NCI-H1105 (cell line): ENCODE measurements around the gene ANP32B.
"Not testable (repeated sequence)": the region's sequence is repeated elsewhere in the genome, so short reads cannot be mapped to it uniquely, and the experiment has no call there.

Source experiments
- DNase-seq: peaks from one replicate; lab custom pipeline; 2025; lab: John Stamatoyannopoulos, UW

ANP32B gene

DNA sequence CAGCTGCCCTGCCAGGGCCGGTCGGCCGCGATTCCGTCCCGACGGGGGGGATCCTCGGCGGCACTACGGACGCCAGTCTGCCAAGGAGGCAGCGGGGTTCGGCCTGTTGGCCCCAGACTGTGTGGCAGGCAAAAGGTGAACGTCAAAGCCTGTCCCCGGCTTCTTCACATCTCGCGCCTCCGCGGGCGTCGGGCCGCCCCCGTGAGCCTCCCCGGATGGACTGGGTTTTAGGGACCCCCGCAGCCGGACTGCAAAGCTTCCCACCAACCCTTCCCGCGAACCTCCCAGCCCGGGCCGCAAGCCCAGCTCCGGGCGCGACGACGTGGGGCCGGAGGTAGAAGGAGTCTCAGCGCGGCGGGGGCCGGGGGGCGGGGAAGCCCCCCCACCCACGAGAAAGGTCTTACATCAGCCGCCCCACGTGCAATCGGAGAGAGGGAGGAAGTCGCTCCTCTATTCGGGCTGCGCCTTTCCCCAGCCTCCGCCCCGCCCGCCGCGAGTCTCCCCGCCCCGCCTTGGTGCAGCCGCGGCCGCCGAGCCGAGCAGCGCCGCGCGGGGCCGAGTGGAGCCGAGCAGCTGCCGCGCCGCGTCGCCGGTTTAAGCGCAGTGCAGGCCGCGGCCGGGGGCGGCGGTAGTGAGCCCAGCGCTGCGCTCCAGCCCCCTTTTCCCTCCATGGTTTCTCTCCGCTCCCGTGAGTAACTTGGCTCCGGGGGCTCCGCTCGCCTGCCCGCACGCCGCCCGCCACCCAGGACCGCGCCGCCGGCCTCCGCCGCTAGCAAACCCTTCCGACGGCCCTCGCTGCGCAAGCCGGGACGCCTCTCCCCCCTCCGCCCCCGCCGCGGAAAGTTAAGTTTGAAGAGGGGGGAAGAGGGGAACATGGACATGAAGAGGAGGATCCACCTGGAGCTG is at the start of gene ANP32B:
ANP32B (plus strand) TSS at position 659 of the 906 bp plus-strand sequence; CDS start at position 874, 215 bp downstream.
- DNase-seq = peak; percentile 80

DNA sequence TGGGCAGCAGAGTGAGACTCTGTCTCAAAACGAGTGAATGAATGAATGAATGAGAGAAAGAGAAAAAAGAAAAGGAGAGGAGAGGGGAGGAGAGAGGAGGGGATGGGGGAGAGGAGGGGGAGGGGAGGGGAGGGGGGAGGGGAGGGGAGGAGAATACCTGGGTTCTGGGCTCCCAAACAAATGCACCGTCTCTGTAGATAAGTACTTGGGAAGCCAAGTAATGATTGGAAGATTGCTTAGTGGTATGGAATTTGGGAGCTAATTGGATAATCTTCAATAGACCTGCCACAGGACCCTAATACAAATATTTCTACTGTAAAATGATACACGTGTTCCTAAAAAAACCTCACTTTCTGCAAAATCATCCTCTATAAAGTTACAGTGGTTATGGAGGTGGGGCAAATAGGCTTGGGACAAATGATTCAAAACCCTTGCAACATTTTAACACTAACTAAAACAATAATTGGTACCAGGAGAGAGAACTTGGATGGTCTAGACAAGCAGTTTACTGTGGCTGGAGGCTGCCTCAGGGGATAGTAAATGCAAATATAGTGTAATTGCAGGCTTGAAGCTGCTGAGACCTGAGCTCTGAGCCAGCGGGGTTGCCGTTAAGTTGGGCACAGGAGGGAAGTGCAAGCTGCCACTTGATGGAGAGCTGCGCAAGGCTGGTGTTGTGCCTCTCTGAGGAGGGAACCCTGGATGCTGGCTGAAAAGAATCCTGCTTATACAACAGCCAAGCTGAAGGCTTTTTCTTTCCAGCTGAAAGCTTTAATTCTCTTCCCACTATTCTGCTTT is 48.6 kb upstream of the ANP32B start:
- peak; percentile 25 for DNase-seq

DNA sequence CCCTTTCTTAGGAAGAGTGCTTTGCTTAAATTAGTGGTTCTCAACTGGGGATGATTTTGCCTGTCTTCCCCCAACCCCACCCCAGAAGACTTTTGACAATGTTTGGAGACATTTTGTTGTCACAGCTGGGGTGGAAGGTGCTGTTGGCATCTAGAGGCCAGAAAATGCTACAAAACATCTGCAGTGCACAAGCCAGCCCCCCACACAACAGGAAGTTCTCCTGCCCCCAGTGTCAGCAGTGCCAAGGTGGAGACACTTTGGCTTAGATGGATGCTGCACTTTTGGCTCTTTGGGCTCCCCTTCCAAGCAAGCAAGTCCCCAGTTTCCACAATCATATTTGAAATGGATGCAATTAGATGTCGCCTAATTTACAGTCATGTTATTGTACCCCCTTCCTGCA is 47.9 kb upstream of the ANP32B start:
- DNase-seq = no peak

DNA sequence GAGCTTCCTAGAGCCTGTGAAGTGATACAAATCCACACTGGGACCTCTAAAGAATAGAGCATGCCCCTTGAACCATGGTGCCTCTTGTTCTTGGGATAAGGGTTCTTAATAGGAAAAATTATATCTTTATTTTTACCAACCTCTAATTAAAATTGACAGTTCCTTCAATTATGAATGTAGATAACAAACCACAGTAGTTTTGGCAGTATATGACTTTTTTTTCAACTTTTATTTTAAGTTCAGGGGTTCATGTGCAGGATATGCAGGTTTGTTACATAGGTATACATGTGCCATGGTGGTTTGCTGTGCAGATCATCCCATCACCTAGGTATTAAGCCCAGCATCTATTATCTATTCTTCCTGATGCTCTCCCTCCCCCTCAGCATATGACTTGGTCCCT is 46.1 kb upstream of the ANP32B start:
- no peak for DNase-seq

DNA sequence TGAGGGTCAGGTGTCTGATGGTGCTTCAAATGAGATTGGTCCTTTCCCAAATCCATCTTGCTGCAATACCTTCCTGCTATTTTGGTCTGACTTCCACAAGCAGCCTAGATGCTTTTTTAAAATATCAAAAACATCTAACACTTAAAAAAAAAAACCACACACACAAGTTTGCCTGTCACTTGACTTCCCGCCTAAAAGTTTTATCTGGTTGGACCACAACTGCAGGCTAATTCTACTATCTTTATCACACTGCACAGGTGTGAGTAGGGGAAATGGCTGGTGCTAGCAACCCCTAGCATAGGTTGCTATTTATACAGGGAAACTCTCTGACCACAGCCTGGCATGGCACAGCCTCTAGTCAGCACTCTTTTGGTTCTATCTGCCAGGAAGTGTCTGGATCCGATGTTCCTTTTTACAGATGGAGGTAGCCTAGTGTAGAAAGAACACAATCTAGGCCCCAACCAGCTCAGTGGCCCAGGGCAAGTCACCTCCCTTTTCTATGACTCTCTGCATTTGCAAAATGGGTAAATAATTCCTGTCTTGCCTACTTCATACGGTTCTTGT is 45.0 kb upstream of the ANP32B start, which contains the start of gene HEMGN:
HEMGN (minus strand) TSS at position 92 of the 564 bp plus-strand sequence; CDS start at position 56, 36 bp downstream.
- no peak for DNase-seq

DNA sequence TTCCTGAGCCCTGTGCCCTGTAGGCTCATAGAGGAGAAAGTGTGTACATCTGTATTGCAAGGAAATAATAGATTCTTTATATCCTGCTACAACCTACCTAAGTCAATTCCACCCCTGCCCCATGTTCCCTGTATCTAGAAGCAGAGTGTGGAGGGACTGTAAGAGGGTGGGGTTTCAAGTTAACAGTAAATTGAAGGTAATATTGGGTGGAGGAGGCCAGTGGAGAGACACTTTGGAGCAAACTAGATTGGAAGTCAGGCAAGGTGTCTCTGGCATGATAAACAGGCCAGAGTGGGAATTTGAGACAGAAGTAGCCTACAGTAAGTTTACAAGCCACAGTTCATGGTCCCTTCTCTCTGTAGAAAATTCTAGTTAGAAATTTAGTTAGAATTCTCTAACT is 42.9 kb upstream of the ANP32B start:
- no peak for DNase-seq

DNA sequence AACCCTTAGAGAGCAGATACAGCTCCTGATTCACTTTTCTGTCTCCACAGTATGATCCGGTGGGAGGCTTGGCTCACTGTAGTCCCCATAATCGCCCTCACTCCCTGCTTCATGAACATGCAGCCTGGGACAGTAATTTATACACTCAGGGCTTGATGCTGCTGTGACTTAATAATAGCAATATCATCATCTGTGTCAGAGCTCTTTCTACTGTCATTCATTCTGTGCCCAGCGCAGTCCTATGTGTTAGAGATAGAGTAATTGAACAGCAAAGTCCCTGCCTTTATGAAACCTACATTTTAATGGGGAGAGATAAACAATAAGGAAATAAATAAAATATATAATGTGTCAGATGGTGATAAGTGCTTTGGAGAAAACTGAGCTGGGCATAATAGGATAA is 42.4 kb upstream of the ANP32B start:
- no peak for DNase-seq

DNA sequence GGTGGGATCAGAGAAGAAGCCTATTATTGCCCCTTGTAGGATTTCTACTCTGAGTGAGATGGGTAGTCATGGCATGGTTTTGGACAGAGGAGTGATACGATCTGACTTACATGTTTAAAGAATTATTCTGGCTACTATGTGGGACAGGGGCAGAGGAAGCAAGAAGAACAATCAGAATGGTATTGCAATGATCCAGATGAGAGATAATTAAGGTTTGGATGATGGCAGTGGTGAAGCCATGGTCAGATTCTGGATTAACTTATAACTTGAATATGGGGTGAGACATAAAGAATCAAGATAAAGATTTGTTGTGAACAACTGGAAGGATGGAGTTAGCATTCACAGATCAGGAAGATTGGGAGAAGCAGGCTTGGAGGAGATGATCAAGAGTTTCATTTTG is 41.8 kb upstream of the ANP32B start:
- DNase-seq = no peak

DNA sequence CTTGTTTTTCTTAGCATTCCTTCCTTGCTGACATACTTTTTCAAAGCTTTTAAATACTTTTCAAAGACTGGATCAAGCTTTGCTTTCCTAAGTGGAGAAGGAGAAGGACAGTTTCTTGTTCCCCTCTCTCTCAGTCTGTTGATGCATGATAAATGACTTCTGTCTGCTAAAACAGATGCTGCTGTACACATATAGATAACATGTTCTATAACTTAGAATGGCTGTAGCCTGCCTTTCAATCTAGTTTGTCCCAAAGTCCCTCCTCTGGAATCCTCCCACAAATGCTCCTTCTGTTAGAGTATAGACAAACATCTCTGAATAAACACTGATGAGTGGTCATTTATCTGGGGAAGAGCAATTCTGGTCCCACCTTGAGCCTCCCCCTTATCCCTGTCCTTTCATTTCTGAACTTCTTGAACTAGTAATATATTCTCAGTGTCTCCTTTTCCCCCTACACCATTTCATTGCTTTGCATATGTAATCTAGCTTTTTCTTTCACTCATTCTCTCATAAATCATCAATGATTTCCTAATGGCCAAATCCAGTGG is 39.8 kb upstream of the ANP32B start:
- DNase-seq = no peak

DNA sequence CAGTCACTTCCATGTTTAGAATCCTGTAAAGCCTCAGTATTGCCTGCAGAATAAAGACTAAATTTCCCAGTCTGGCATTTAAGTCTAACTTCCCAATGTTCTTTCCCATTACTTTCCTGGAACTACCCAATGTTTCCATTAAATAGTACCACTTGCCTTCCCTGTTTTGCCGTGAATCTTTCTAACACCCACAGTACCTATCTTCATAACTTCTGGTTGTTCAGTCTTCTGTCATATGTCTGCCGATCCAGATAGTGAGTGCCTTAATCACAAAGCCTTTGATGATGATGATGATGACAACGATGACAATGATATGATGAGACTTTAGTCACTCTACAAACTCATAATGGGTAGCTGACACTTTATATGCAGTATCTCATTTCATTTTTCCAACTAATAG is 38.5 kb upstream of the ANP32B start:
- no peak for DNase-seq

DNA sequence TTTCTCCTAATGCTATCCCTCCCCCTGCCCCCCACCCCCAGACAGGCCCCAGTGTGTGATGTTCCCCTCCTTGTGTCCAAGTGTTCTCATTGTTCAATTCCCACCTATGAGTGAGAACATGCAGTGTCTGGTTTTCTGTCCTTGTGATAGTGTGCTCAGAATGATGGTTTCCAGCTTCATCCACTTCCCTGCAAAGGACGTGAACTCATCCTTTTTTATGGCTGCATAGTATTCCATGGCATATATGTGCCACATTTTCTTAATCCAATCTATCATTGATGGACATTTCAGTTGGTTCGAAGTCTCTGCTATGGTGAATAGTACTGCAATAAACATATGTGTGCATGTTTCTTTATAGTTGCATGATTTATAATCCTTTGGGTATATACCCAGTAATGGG is 37.7 kb upstream of the ANP32B start:
- DNase-seq = not testable (repeated sequence)

DNA sequence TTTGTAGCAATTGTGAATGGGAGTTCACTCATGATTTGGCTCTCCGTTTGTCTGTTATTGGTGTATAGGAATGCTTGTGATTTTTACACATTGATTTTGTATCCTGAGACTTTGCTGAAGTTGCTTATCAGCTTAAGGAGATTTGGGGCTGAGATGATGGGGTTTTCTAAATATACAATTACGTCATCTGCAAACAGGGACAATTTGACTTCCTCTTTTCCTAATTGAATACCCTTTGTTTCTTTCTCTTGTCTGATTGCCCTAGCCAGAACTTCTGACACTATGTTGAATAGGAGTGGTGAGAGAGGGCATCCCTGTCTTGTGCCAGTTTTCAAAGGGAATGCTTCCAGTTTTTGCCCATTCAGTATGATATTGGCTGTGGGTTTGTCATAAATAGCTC is 36.0 kb upstream of the ANP32B start:
- not testable (repeated sequence) for DNase-seq

DNA sequence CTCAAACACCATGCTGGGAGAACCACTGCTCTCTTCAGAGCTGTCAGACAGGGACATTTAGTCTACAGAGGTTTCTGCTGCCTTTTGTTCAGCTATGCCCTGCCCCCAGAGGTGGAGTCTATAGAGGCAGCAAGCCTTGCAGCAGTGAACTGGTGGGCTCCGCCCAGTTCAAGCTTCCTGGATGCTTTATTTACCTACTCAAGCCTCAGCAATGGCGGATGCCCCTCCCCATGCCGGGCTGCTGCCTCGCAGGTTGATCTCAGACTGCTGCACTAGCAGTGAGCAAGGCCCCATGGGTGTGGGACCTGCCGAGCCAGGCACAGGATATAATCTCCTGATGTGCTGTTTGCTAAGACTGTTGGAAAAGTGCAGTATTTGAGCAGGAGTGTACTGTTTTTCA is 32.3 kb upstream of the ANP32B start:
- not testable (repeated sequence) for DNase-seq

DNA sequence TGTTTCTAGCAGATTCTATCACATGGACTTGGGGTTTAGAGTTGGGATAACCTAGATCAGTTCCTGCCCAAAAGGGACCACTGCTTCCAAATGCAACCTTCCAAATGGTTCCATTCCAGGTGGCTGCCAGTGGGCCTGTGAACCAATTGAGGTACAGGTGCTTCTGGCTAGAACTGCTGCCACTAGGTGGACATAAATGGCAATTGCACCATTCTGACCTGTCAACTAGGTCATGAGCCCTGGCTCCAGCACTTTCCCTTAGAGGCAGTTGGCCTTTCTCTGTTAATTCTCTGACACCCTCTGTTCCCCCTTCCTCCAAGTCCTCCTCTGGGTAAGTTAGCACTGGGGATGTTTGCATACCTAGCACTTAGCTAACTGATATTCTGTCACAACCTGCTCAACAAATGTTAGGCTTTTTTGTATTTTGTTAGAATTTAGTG is 28.6 kb upstream of the ANP32B start:
- peak; percentile 53 for DNase-seq

DNA sequence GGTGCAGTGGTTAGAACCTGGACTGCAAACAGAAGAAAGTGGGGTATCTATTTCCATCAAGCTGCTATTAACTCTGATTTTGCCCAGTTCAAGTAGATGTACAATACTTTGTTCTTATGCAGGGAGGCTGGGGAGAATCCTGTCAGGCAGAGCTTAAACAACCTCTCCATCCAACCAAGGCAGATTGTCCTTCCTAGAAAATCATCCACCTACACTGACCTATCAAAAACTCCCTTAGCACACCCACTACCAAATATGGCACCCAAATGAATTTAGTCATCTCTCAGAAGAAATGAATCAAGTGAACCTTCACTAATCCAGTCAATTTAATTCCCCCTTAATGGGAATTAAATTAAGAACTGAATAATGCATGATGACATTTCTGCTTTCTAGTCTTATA is 26.8 kb upstream of the ANP32B start:
- no peak for DNase-seq

DNA sequence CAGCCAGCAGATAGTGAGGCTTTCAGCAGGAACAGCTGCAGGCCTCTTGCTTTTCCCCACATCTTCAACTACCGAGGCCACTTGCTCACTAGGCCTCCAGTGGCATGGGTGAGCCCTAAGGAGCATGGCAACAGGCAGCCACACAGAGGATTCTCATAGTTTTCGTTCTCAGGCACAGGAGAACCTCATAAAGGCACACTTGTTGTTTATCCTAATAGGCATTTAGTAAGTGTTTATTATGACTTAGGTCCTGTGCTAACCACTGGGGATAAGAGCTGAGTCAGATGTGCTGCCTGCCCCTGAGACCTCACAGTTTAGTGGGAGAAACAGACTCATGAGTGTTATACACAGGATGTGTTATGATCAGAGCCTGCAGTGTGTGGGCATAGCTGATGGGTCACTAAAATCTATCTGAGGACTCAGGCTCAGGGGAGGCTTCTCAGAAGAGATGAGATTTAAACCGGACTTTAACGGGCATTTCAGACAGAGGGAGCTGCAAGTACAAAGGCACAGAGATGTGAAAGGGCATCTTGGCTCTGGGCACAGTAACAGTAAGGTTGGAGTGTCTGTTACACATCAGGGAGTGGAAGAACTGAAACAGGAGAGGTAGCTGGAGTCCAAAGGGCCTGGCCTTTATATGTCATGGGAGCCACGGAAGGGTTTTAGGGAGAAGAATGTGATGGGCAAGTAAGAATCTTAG is 24.2 kb upstream of the ANP32B start:
- no peak for DNase-seq

DNA sequence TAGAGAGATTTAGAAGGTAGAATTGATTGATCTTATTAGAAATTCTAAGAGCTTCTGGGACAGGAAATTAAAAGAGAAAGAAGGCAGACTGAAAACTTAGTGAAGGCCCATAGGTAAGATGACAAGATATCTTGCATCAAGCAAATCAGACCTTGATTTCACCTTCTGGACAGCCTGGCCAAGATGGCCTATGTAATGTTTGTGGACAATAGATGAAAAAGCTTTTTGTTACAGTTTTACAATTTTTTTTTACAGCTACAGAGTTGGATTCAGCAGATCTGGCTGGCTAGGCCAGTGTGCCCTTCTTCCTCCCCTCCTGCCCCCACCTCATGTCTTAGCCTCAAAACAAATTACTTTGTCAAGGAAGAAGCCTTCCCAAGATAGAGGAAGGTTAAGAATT is 23.6 kb upstream of the ANP32B start:
- DNase-seq = no peak

DNA sequence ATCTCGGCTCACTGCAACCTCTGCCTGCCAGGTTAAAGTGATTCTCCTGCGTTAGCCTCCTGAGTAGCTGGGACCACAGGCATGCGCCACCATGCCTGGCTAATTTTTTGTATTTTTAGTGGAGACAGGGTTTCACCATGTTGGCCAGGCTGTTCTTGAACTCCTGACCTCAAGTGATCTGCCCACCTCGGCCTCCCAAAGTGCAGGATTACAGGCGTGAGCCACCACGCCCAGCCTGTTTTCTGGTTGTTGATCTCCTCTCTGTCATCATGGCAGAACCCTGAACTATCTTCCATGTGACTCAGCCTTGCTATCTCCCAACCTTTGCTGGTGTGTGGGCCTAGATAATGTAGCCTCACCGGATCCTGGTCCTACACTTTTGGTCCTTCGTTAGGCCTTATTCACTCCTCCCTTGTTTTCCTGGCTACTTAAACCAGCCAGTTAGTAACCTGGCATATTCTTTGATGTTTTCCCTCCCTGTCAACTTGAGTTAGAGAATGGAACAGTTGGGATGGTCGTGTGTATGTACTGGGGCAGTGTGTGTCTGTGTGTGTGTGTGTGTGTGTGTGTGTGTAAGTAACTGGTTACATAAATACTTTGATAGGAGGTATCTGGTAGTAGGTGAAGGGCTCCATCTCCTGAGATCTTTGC is 22.3 kb upstream of the ANP32B start:
- DNase-seq = not testable (repeated sequence)

DNA sequence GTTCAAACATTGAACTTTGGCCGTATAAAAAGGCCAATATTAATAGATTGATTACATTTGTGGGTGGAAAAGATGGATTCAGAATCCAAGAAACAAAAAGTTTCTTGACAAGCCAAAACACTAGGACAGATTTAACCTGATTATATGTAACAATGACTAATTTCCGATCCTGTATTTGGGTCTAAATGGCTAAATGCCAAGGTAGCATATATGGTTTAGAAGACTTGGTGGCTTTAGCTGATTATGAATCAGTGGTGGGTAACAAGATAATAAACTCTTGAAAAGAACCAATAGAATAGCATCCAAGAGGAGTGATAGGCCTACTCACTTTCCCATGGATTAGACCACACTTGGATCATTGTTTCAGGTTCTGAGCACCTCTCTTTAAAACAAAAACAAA is 21.8 kb upstream of the ANP32B start:
- no peak for DNase-seq

DNA sequence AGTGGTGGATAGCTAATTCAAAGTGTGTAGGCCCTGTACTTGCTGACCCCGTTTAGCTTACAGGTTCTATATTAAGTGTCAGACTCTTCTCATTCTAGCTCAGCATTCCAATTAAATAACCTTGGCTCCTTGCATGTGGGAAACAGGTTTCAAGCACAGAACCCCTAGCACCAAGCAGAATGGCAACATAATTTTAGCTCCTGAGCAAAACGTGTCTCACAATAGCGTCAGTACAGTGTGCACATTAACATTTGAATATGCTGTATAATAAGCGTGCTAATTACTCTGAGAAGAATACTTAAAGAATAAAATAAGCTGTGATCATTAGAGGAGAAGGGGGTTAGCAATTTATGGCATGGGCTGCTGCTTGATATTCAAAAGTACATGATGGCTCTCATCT is 21.0 kb upstream of the ANP32B start:
- DNase-seq = no peak

DNA sequence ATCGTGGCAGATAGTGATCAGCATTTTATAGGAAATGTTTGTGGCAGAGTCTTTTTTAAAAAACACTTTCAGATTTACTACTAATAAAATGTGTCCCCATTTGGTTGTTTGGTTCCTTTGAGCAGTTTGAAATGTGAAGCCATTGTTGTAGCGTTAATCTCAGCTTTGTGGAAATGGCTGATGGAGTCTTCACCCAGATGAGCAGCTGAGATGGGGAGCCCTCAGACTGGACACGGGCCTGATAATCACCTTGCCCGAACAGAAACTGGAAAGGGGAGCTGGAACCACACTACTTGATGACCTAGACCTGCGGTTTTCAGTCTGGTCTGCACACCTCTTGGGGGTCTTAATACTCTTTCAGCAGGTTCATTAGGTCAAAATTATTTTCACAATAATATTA is 20.6 kb upstream of the ANP32B start:
- DNase-seq = no peak
